ENCODE results near the gene HSPA12A.

The HSPA12A gene

DNA sequence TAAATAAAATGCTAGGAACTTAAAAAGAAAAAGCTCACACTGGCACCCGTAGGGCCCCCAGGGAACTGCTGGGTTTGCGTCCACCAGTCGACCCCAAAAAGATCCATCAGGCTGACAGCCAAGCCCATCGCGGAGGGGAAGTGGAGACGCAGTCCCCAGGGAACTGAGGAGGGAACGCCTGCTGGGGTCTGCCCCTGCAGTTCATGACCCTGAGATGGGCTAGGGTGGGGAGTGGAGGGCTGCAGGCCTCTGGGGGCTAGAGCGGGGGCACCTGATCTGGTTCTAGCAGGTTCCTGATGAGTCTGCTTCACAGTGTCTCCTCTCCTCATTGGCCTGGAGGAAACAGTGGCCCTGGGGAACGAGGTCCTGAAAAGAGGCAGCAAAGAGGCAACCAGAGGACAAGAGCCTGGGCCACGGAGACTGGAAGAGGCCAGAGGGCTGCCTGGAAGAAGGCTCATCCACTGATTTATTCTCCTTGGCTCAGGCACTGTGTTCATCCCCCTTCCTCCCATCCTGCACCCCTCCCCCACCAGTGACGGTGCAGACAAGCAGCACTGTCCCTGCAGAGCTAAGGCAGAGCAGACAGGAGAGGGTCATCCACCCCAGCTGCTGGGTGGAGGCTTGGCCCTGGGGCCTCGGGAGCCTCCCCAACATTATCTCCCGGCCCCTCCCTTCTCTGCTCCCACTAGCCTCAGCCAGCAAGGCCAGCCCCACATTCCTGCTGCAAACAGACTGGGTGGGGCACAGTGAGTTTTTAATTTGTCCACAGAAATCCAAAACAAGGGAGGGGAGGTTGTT is 24.7 kb upstream of the HSPA12A start:
- H3K27ac ChIP-seq = no peak overlapping the region
- no peak for DNase-seq (ENCODE audit: low read depth, low spot score)
- H3K4me3 ChIP-seq = no peak overlapping the region

DNA sequence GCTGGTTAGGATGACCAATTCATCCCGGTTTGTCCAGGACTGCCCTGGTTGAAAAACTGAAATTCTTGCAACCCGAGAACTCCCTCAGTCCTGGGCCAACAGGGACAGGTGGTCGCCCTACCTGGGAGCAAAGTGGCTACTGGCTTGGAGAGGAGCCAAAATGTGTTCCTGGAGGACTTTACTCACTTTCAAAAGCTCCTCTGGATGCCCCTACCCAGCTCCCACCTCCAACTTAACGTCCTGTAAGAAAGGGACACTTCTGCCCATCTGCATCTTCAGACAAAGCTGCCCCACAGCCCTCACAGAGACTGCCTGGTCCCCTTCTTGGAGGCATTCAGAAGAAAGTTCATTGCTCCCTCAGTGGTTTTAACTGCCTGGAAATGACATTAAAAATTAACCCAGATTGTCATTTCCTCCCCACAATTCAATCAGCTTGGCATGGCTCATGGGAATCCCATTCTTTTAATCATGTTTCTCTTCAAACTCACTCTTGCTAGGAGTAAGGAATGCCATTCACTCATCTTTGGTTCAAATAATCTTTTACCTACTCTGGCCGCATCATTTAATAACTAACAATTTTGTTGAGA is 24.0 kb upstream of the HSPA12A start:
- no peaks in the 10 kb centered on the region for H3K9me3 ChIP-seq (ENCODE audit: low read depth, low read length)
- no peak overlapping the region for H3K4me3 ChIP-seq
- no peak overlapping the region for H3K9ac ChIP-seq (ENCODE audit: insufficient read length)
- no peak overlapping the region for H3K27ac ChIP-seq
- no peak for DNase-seq (ENCODE audit: low read depth, low spot score)
- no peaks in the 10 kb centered on the region for H3K36me3 ChIP-seq (ENCODE audit: insufficient read depth, low read length)
- no peak for TF ChIP-seq FOXP2 (optimal IDR thresholded peaks at IDR 0.05; ENCODE audit: control extremely low read depth, extremely low read length, insufficient read depth)
- no peak for TF ChIP-seq POLR2AphosphoS5 (IDR thresholded peaks at IDR 0.05; ENCODE audit: borderline replicate concordance, low read depth, low read length)
- no peak for TF ChIP-seq EZH2 (IDR thresholded peaks at IDR 0.05)

More for the DNA sequence above, 24.7 kb upstream of the HSPA12A start:
- H3K9ac ChIP-seq (ENCODE audit: insufficient read length) = no peak overlapping the region
- no peaks in the 10 kb centered on the region for H3K36me3 ChIP-seq (ENCODE audit: insufficient read depth, low read length)
- no peaks in the 10 kb centered on the region for H3K9me3 ChIP-seq (ENCODE audit: low read depth, low read length)
- TF ChIP-seq POLR2AphosphoS5 (IDR thresholded peaks at IDR 0.05; ENCODE audit: borderline replicate concordance, low read depth, low read length) = no peak
- no peak for TF ChIP-seq EZH2 (IDR thresholded peaks at IDR 0.05)
- TF ChIP-seq FOXP2 (optimal IDR thresholded peaks at IDR 0.05; ENCODE audit: control extremely low read depth, extremely low read length, insufficient read depth) = no peak

GRCh38 chr10:116765648-116766081 is 23.3 kb upstream of the HSPA12A start:
- H3K4me3 ChIP-seq = no peak overlapping the region
- no peak overlapping the region for H3K9ac ChIP-seq (ENCODE audit: insufficient read length)
- no peak for TF ChIP-seq POLR2AphosphoS5 (IDR thresholded peaks at IDR 0.05; ENCODE audit: borderline replicate concordance, low read depth, low read length)
- TF ChIP-seq FOXP2 (optimal IDR thresholded peaks at IDR 0.05; ENCODE audit: control extremely low read depth, extremely low read length, insufficient read depth) = no peak
- TF ChIP-seq EZH2 (IDR thresholded peaks at IDR 0.05) = no peak
- no peaks in the 10 kb centered on the region for H3K9me3 ChIP-seq (ENCODE audit: low read depth, low read length)
- no peaks in the 10 kb centered on the region for H3K36me3 ChIP-seq (ENCODE audit: insufficient read depth, low read length)
- no peak overlapping the region for H3K27ac ChIP-seq
- DNase-seq (ENCODE audit: low read depth, low spot score) = no peak

- H3K36me3 ChIP-seq (ENCODE audit: insufficient read depth, low read length) = no peaks in the 10 kb centered on the region
- TF ChIP-seq POLR2AphosphoS5 (IDR thresholded peaks at IDR 0.05; ENCODE audit: borderline replicate concordance, low read depth, low read length) (no peak), FOXP2 (optimal IDR thresholded peaks at IDR 0.05; ENCODE audit: control extremely low read depth, extremely low read length, insufficient read depth) (no peak), EZH2 (IDR thresholded peaks at IDR 0.05) (no peak)
- H3K4me3 ChIP-seq = no peak overlapping the region
- no peak overlapping the region for H3K9ac ChIP-seq (ENCODE audit: insufficient read length)
- no peaks in the 10 kb centered on the region for H3K9me3 ChIP-seq (ENCODE audit: low read depth, low read length)
- H3K27ac ChIP-seq = no peak overlapping the region
- DNase-seq (ENCODE audit: low read depth, low spot score) = no peak
Measured at GRCh38 chr10:116764979-116765378, 22.6 kb upstream of the HSPA12A start.

GRCh38 chr10:116763440-116763839 is 21.1 kb upstream of the HSPA12A start:
- no peak overlapping the region for H3K27ac ChIP-seq
- H3K9ac ChIP-seq (ENCODE audit: insufficient read length) = no peak overlapping the region
- no peak for TF ChIP-seq EZH2 (IDR thresholded peaks at IDR 0.05)
- no peak for TF ChIP-seq POLR2AphosphoS5 (IDR thresholded peaks at IDR 0.05; ENCODE audit: borderline replicate concordance, low read depth, low read length)
- TF ChIP-seq FOXP2 (optimal IDR thresholded peaks at IDR 0.05; ENCODE audit: control extremely low read depth, extremely low read length, insufficient read depth) = no peak
- no peak for DNase-seq (ENCODE audit: low read depth, low spot score)
- no peaks in the 10 kb centered on the region for H3K36me3 ChIP-seq (ENCODE audit: insufficient read depth, low read length)
- no peak overlapping the region for H3K4me3 ChIP-seq
- H3K9me3 ChIP-seq (ENCODE audit: low read depth, low read length) = no peaks in the 10 kb centered on the region

GRCh38 chr10:116761883-116762282 is 19.5 kb upstream of the HSPA12A start:
- no peak overlapping the region for H3K27ac ChIP-seq
- no peaks in the 10 kb centered on the region for H3K36me3 ChIP-seq (ENCODE audit: insufficient read depth, low read length)
- H3K4me3 ChIP-seq = no peak overlapping the region
- no peaks in the 10 kb centered on the region for H3K9me3 ChIP-seq (ENCODE audit: low read depth, low read length)
- no peak for DNase-seq (ENCODE audit: low read depth, low spot score)
- TF ChIP-seq EZH2 (IDR thresholded peaks at IDR 0.05) (no peak), FOXP2 (optimal IDR thresholded peaks at IDR 0.05; ENCODE audit: control extremely low read depth, extremely low read length, insufficient read depth) (no peak), POLR2AphosphoS5 (IDR thresholded peaks at IDR 0.05; ENCODE audit: borderline replicate concordance, low read depth, low read length) (no peak)
- H3K9ac ChIP-seq (ENCODE audit: insufficient read length) = no peak overlapping the region

DNA sequence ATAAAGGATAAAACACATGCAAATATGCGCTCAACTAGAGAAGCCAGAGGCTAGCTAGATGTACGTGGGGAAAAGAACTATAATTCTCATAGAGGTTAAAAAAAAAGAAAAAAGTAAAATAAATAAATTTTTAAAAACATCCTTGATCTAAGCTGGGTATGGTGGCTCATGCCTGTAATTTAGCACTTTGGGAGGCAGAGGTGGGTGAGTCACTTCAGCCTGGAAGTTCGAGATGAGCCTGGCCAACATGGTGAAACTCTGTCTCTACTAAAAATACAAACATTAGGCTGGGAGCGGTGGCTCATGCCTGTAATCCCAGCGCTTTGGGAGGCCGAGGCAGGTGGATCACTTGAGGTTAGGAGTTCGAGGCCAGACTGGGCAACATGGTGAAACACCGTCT is 18.6 kb upstream of the HSPA12A start:
- Histone ChIP-seq H3K36me3 (ENCODE audit: insufficient read depth, low read length) (no peaks in the 10 kb centered on the region), H3K9me3 (ENCODE audit: low read depth, low read length) (no peaks in the 10 kb centered on the region), H3K4me3 (no peak overlapping the region), H3K27ac (no peak overlapping the region), H3K9ac (ENCODE audit: insufficient read length) (no peak overlapping the region)
- DNase-seq (ENCODE audit: low read depth, low spot score) = no peak
- TF ChIP-seq FOXP2 (optimal IDR thresholded peaks at IDR 0.05; ENCODE audit: control extremely low read depth, extremely low read length, insufficient read depth) = no peak
- no peak for TF ChIP-seq EZH2 (IDR thresholded peaks at IDR 0.05)
- no peak for TF ChIP-seq POLR2AphosphoS5 (IDR thresholded peaks at IDR 0.05; ENCODE audit: borderline replicate concordance, low read depth, low read length)

DNA sequence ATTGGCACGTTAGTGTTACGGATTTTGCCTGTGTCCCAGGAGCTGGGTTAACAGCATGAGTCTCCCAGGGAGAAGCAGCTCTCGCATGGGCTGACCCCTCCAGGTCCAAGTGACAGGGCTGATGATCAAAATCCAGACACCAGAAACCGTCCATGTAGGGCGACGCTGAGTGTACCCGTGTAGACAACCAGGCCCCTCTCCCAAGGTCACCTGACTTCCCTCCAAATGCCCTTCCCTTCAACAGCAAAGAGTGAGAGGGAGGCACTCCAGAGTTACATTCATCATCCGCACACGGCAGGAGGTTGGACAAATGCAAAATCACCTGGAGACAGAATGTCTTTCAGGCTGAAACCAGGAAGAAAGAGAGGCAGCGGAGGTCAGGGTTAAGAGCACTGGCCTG is 14.9 kb upstream of the HSPA12A start:
- no peak overlapping the region for H3K27ac ChIP-seq
- H3K36me3 ChIP-seq (ENCODE audit: insufficient read depth, low read length) = no peaks in the 10 kb centered on the region
- no peak overlapping the region for H3K9ac ChIP-seq (ENCODE audit: insufficient read length)
- TF ChIP-seq FOXP2 (optimal IDR thresholded peaks at IDR 0.05; ENCODE audit: control extremely low read depth, extremely low read length, insufficient read depth) = no peak
- no peak for TF ChIP-seq EZH2 (IDR thresholded peaks at IDR 0.05)
- TF ChIP-seq POLR2AphosphoS5 (IDR thresholded peaks at IDR 0.05; ENCODE audit: borderline replicate concordance, low read depth, low read length) = no peak
- no peaks in the 10 kb centered on the region for H3K9me3 ChIP-seq (ENCODE audit: low read depth, low read length)
- no peak overlapping the region for H3K4me3 ChIP-seq
- DNase-seq (ENCODE audit: low read depth, low spot score) = no peak
